ENCODE data around the gene SLC66A1.

- TF ChIP-seq CHD2 (IDR thresholded peaks at IDR 0.05; ENCODE audit: low read length, partially characterized antibody) (no peak), MAZ (IDR thresholded peaks at IDR 0.05; ENCODE audit: borderline replicate concordance, low read depth, low read length) (no peak), RCOR1 (IDR thresholded peaks at IDR 0.05; ENCODE audit: low read depth, low read length) (no peak), BHLHE40 (IDR thresholded peaks at IDR 0.05; ENCODE audit: low read depth, low read length) (no peak), POLR2A (IDR thresholded peaks at IDR 0.05; ENCODE audit: low read length) (no peak), EP300 (IDR thresholded peaks at IDR 0.05) (no peak), CTCF (IDR thresholded peaks at IDR 0.05) (no peak), RAD21 (conservative IDR thresholded peaks at IDR 0.05 in 1 of 2, IDR thresholded peaks at IDR 0.05 in 1 of 2) (no peak), HDAC2 (IDR thresholded peaks at IDR 0.05) (no peak)
Measured at GRCh38 chr1:19272064-19272463, 40.1 kb upstream of the SLC66A1 start.

Data from A549 (cell line).